Trophoblast cell (in vitro differentiated cells and primary cell): ENCODE measurements around the gene KIF18A.

Source experiments
- DNase-seq, 2 donors: peaks; one replicate each; pipeline ENCODE4 v3.0.0-alpha.2; 2016
- H2AFZ ChIP-seq: 2 replicates; pipeline ENCODE4 v1.6.1; 2013; ENCODE audit warnings: low read length, moderate library complexity, mild to moderate bottlenecking; ENCODE audit not compliant: insufficient read depth, poor library complexity
- H2AK5ac ChIP-seq: 2 replicates; pipeline ENCODE4 v1.6.1; 2013; ENCODE audit warnings: mild to moderate bottlenecking, low read length
- H2BK120ac ChIP-seq: 2 replicates; pipeline ENCODE4 v1.6.1; 2013; ENCODE audit warnings: low read length, mild to moderate bottlenecking, moderate library complexity; ENCODE audit not compliant: insufficient read depth, poor library complexity
- H2BK12ac ChIP-seq: 2 replicates; pipeline ENCODE4 v1.6.1; 2013; ENCODE audit warnings: mild to moderate bottlenecking, low read length, moderate library complexity
- H2BK5ac ChIP-seq: 2 replicates; pipeline ENCODE4 v1.6.1; 2013; ENCODE audit warnings: low read length, low read depth, moderate library complexity, mild to moderate bottlenecking; ENCODE audit not compliant: poor library complexity
- H3K14ac ChIP-seq: 2 replicates; pipeline ENCODE4 v1.6.1; 2013; ENCODE audit warnings: mild to moderate bottlenecking, low read length
- H3K18ac ChIP-seq: 2 replicates; pipeline ENCODE4 v1.6.1; 2013; ENCODE audit warnings: mild to moderate bottlenecking, low read length
- H3K23ac ChIP-seq: 2 replicates; pipeline ENCODE4 v1.6.1; 2013; ENCODE audit warnings: low read length
- H3K27ac ChIP-seq: 2 replicates; pipeline ENCODE4 v1.5.1; 2013; ENCODE audit warnings: low read depth, mild to moderate bottlenecking, inconsistent platforms, low read length, moderate library complexity
- H3K27me3 ChIP-seq: 2 replicates; pipeline ENCODE4 v1.6.1; 2013; ENCODE audit warnings: inconsistent platforms, mild to moderate bottlenecking, low read length, moderate library complexity; ENCODE audit not compliant: insufficient read depth
- H3K36me3 ChIP-seq, 2 experiments: 1 replicate in 1 of 2; 2 replicates in 1 of 2; pipeline ENCODE4 v1.6.1; 2013; ENCODE audit warnings: low read length in 2 of 2, mild to moderate bottlenecking in 2 of 2, moderate library complexity in 1 of 2; ENCODE audit not compliant: insufficient read depth in 2 of 2, control insufficient read depth in 1 of 2
- H3K4ac ChIP-seq: 2 replicates; pipeline ENCODE4 v1.6.1; 2013; ENCODE audit warnings: low read depth, mild to moderate bottlenecking, low read length, moderate library complexity
- H3K4me1 ChIP-seq, 2 experiments: 1 replicate in 1 of 2; 2 replicates in 1 of 2; pipeline ENCODE4 v1.6.1; 2013; ENCODE audit warnings: low read length in 2 of 2, mild to moderate bottlenecking in 2 of 2, moderate library complexity in 1 of 2; ENCODE audit not compliant: insufficient read depth in 2 of 2, control insufficient read depth in 1 of 2
- H3K4me2 ChIP-seq: 2 replicates; pipeline ENCODE4 v1.6.1; 2013; ENCODE audit warnings: inconsistent platforms, mild to moderate bottlenecking, low read length, moderate library complexity
- H3K4me3 ChIP-seq: 2 replicates; pipeline ENCODE4 v1.5.1; 2013; ENCODE audit warnings: mild to moderate bottlenecking, low read depth, low read length, inconsistent platforms
- H3K79me1 ChIP-seq: one replicate; pipeline ENCODE4 v1.6.1; 2013; ENCODE audit warnings: low read length
- H3K79me2 ChIP-seq: 2 replicates; pipeline ENCODE4 v1.6.1; 2013; ENCODE audit warnings: low read length, mild to moderate bottlenecking; ENCODE audit not compliant: control insufficient read depth, insufficient read depth, poor library complexity
- H3K9ac ChIP-seq: 2 replicates; pipeline ENCODE4 v1.6.1; 2013; ENCODE audit warnings: mild to moderate bottlenecking, low read length
- H3K9me3 ChIP-seq: 2 replicates; pipeline ENCODE4 v1.6.1; 2013; ENCODE audit warnings: low read depth, mild to moderate bottlenecking, control low read depth, inconsistent platforms, low read length; ENCODE audit not compliant: insufficient read depth
- H4K12ac ChIP-seq: 2 replicates; pipeline ENCODE4 v1.6.1; 2013; ENCODE audit warnings: low read depth, mild to moderate bottlenecking, low read length, moderate library complexity
- H4K8ac ChIP-seq: 2 replicates; pipeline ENCODE4 v1.6.1; 2013; ENCODE audit warnings: low read depth, mild to moderate bottlenecking, low read length, moderate library complexity
- H4K91ac ChIP-seq: one replicate; pipeline ENCODE4 v1.6.1; 2013; ENCODE audit warnings: low read depth, mild to moderate bottlenecking, low read length, moderate library complexity
- WGBS: extraction: QIAGEN DNeasy Blood & Tissue Kit; methylation state at CpG from one replicate; pipeline ENCODE4 v1.1.7; 2013; ENCODE audit warnings: missing lambda C conversion rate; ENCODE audit not compliant: insufficient read length, insufficient coverage; ENCODE audit errors: extremely low coverage; 5-methylcytosine and 5-hydroxymethylcytosine counted together

The KIF18A gene

GRCh38 chr11:28114116-28114515, 6.2 kb upstream of the KIF18A start:
- Histone ChIP-seq H3K27me3 (no peaks in the 10 kb centered on the region), H3K23ac (no peak overlapping the region), H3K9ac (no peak overlapping the region), H2BK5ac (no peak overlapping the region), H3K4me1 (no peaks in the 10 kb centered on the region), H2AFZ (no peak overlapping the region), H3K27ac (no peak overlapping the region), H2BK12ac (no peak overlapping the region), H4K91ac (no peak overlapping the region), H3K9me3 (no peaks in the 10 kb centered on the region), H4K8ac (no peak overlapping the region), H2BK120ac (no peak overlapping the region), H3K4ac (no peak overlapping the region), H3K79me1 (peaks cover 2% of the 10 kb centered on the region), H3K4me2 (no peak overlapping the region), H2AK5ac (no peak overlapping the region), H3K79me2 (no peaks in the 10 kb centered on the region), H3K14ac (no peak overlapping the region), H3K36me3 (peaks cover 0 to 2% of the 10 kb centered on the region in 2 experiments), H3K4me3 (no peak overlapping the region), H4K12ac (no peak overlapping the region), H3K18ac (no peak overlapping the region)
- no CpG with 5 or more reads among the region's 4 CpGs for WGBS
- DNase-seq, result no peak

DNA sequence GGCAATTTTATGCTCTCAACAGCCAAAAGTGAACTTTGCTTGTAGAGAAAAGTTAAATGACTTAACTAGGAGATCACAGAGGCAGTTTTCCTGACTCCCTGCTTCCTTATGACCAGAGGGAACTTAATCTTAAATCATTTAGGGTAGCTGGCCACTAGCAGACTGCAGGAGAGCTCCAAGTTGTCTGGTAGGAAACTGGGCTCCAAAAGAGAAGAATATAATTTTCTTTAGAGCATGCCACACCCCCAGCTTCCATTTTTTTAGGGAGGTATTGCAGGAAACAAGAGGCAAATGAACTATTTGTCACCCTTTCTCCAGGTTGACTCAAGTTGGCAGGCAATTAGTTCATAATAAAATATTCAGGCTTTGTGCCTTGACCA, 2.9 kb upstream of the KIF18A start:
- H3K9me3 ChIP-seq, result no peaks in the 10 kb centered on the region
- peak in 1 of 2 donors; percentile 10 for DNase-seq
- H2AFZ ChIP-seq, result no peak overlapping the region
- H3K4me1 ChIP-seq, result no peaks in the 10 kb centered on the region
- H4K91ac ChIP-seq, result no peak overlapping the region
- H2BK5ac ChIP-seq, result no peak overlapping the region
- H3K36me3 ChIP-seq, result peaks cover 0 to 2% of the 10 kb centered on the region in 2 experiments
- H3K79me1 ChIP-seq, result peaks cover 2% of the 10 kb centered on the region
- no peak overlapping the region for H3K23ac ChIP-seq
- H2AK5ac ChIP-seq, result no peak overlapping the region
- no peak overlapping the region for H2BK12ac ChIP-seq
- no peak overlapping the region for H3K27ac ChIP-seq
- no peak overlapping the region for H4K12ac ChIP-seq
- H3K4me3 ChIP-seq, result no peak overlapping the region
- H3K4me2 ChIP-seq, result peak overlapping the region; percentile 65
- no peak overlapping the region for H2BK120ac ChIP-seq
- H3K18ac ChIP-seq, result no peak overlapping the region
- H3K14ac ChIP-seq, result no peak overlapping the region
- H4K8ac ChIP-seq, result no peak overlapping the region
- H3K27me3 ChIP-seq, result no peaks in the 10 kb centered on the region
- H3K79me2 ChIP-seq, result peaks cover 3% of the 10 kb centered on the region
- no peak overlapping the region for H3K4ac ChIP-seq
- H3K9ac ChIP-seq, result peak overlapping the region; percentile 90

DNA sequence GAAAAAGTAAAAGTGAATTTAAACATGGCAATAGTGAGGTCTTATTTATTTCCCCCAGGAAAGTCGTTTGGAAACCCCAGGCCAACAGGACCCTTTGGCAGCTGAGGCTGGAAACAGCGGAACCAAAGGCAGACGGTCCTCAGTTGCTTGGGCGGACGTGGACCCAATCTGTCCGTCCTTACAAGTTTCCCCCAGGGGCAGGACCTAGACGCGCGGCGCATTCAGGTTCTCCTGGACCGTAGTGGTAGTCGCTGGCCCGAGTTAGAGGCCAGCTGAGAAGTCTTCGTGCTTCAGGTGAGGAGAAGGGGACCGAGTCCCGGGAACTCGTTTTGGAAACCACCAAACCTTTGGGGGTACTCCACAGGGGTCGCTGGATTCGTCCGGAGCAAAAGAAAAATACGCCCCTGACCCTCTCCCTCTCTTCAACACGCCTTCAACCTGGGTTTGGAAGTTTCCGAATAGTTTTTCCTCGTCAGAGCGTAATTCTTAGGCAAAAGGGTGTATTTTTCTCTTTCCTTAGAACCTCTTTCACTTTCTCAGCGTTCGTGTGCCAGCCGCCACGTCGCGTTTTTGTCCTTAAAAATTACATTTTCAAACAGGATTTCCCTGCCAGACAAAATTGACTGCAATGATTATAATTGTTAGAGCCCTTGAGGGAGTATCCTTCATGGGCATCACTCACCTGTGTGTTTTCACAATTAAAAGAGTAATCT, 2.3 kb upstream of the KIF18A start:
- H3K14ac ChIP-seq, result no peak overlapping the region
- H4K12ac ChIP-seq, result peak overlapping the region; percentile 77
- peak overlapping the region; percentile 90 for H3K9ac ChIP-seq
- H3K23ac ChIP-seq, result no peak overlapping the region
- H3K9me3 ChIP-seq, result no peaks in the 10 kb centered on the region
- peaks cover 0 to under 1% of the 10 kb centered on the region in 2 experiments for H3K36me3 ChIP-seq
- H3K4me2 ChIP-seq, result peak overlapping the region; percentile 65
- H2AK5ac ChIP-seq, result no peak overlapping the region
- peak overlapping the region; percentile 77 for H3K4me3 ChIP-seq
- peak overlapping the region; percentile 99 for H4K8ac ChIP-seq
- no CpG with 5 or more reads among the region's 31 CpGs for WGBS
- H3K18ac ChIP-seq, result peak overlapping the region; percentile 72
- no peaks in the 10 kb centered on the region for H3K4me1 ChIP-seq
- H3K27me3 ChIP-seq, result no peaks in the 10 kb centered on the region
- peaks cover 3% of the 10 kb centered on the region for H3K79me2 ChIP-seq
- peaks cover 2% of the 10 kb centered on the region for H3K79me1 ChIP-seq
- H3K27ac ChIP-seq, result peak overlapping the region; percentile 59
- no peak overlapping the region for H2BK12ac ChIP-seq
- H3K4ac ChIP-seq, result peak overlapping the region; percentile 19
- H2AFZ ChIP-seq, result peak overlapping the region; percentile 96
- DNase-seq, result peak; percentile 64 to 78
- no peak overlapping the region for H2BK120ac ChIP-seq
- H4K91ac ChIP-seq, result peak overlapping the region; percentile 76
- H2BK5ac ChIP-seq, result peak overlapping the region; percentile 69

GRCh38 chr11:28108958-28109357, 1.0 kb upstream of the KIF18A start:
- Histone ChIP-seq H3K9ac (no peak overlapping the region), H4K12ac (no peak overlapping the region), H3K18ac (no peak overlapping the region), H2BK120ac (no peak overlapping the region), H3K4ac (no peak overlapping the region), H3K79me2 (peaks cover 3% of the 10 kb centered on the region), H3K14ac (no peak overlapping the region), H2BK12ac (no peak overlapping the region), H4K91ac (no peak overlapping the region), H3K4me1 (no peaks in the 10 kb centered on the region), H2AFZ (no peak overlapping the region), H3K4me2 (no peak overlapping the region), H3K4me3 (no peak overlapping the region), H3K9me3 (no peaks in the 10 kb centered on the region), H3K27ac (no peak overlapping the region), H3K36me3 (no peaks in the 10 kb centered on the region), H3K27me3 (no peaks in the 10 kb centered on the region), H4K8ac (no peak overlapping the region), H2AK5ac (no peak overlapping the region), H2BK5ac (no peak overlapping the region), H3K23ac (no peak overlapping the region), H3K79me1 (peaks cover 2% of the 10 kb centered on the region)
- WGBS, result no CpG with 5 or more reads among the region's 3 CpGs
- DNase-seq, result no peak
